Measurements from ENCODE around the gene KCNC3.

- TF ChIP-seq CTCF (IDR thresholded peaks at IDR 0.05; ENCODE audit: poor library complexity, severe bottlenecking) (no peak), POLR2AphosphoS5 (IDR thresholded peaks at IDR 0.05) (no peak), EZH2 (IDR thresholded peaks at IDR 0.05; ENCODE audit: borderline replicate concordance, insufficient read depth, low read length, poor library complexity, severe bottlenecking) (no peak)
Observed at GRCh38 chr19:50310759-50311465, 18.3 kb downstream of the KCNC3 start.
